Urinary bladder (tissue), 4 donors: Measurements from ENCODE around the gene FAM163B. TPM values are rescaled to one million over a fixed set of nuclear protein-coding genes. Genes with fewer than 3 reads are reported as not detected.
"Not testable (repeated sequence)": the region's sequence is repeated elsewhere in the genome, so short reads cannot be mapped to it uniquely, and the experiment has no call there.

ENCODE experiments used
- DNase-seq: peaks from one replicate; pipeline ENCODE4 v3.0.0-alpha.2; 2015; ENCODE audit errors: extremely low spot score
- H3K27ac ChIP-seq: one replicate; pipeline ENCODE4 v1.5.1; 2013; ENCODE audit warnings: low read depth, mild to moderate bottlenecking, moderate library complexity
- H3K36me3 ChIP-seq: one replicate; pipeline ENCODE4 v1.6.1; 2013; ENCODE audit warnings: mild to moderate bottlenecking, moderate library complexity; ENCODE audit not compliant: insufficient read depth
- H3K4me1 ChIP-seq: one replicate; pipeline ENCODE4 v1.6.1; 2013; ENCODE audit warnings: mild to moderate bottlenecking, moderate library complexity; ENCODE audit not compliant: insufficient read depth
- H3K4me3 ChIP-seq: one replicate; pipeline ENCODE4 v1.5.1; 2013; ENCODE audit warnings: low read depth, low read length
- WGBS: extraction: QIAGEN DNeasy Blood & Tissue Kit; methylation state at CpG from one replicate; pipeline ENCODE4 v1.1.7; 2013; 5-methylcytosine and 5-hydroxymethylcytosine counted together
- polyA plus RNA-seq: library from polyadenylated mRNA; stranded (reverse); fragments of 200-250 nt; gene quantifications from one replicate; pipeline ENCODE4 v1.2.3, GENCODE V29; 2013
- total RNA-seq: library from RNA; depleted of rRNA; stranded (reverse); fragments of >200 nt; gene quantifications from one replicate; pipeline ENCODE4 v1.2.3, GENCODE V29; 2014
- donor health status: healthy with polysubstance abuse.
- donor health status: healthy.

Gene FAM163B
- total and polyA plus RNA-seq, 2 donors: 0.26 to 0.86 TPM

DNA sequence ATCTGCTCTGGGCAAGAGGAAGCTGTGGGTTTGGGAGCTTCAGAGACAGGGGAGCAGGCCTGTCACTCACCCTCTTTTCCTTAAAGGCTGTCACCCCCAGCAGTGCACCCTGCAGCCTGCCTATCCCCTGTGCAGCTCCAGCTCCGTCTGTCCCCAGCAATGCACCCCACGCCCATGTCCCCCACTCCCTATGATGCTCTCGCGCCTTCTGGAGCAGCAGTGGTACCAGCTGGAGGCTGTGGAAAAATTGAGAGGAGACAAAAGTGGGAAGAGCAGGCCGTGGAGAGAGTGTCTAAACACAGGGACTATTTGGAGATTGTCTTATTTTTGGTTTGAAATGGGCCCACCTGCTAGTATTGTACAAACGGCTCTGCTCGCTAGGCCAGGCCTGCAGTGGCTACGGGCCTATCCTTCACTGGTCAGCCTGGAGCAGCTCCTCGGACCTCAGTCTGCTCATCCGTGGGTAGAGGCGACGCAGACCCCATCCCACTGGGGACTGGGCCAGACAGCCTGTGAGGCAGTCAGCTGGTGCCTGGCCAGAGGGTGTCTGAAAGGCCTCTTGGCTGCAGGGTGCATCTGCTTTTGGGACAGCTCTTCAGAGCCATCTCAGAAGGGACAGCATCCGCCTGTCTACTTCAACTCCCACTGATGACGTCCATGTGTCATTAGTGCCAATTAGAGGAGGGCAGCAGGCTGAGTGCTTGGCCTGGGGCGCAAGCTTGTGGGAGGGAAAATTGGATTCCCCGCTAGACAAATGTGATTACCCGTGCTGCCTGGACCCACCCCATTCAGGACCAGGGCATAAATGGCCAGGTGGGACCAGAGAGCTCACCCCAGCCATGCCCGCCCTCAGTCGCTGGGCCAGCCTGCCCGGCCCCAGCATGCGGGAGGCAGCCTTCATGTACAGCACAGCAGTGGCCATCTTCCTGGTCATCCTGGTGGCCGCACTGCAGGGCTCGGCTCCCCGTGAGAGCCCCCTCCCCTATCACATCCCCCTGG lies 26.6 kb upstream of the FAM163B start, which contains the start of gene DBH:
TSS of gene DBH (plus strand) at position 831 of the 999 bp plus-strand sequence. CDS start at position 840, 9 bp downstream.
- no peaks in the 10 kb centered on the region for H3K36me3 ChIP-seq
- DNase-seq: peak; percentile 17
- H3K27ac ChIP-seq: no peak within 1 kb of the TSS
- no peak within 1 kb of the TSS for H3K4me3 ChIP-seq
- no peaks in the 10 kb centered on the region for H3K4me1 ChIP-seq
- WGBS: 86% methylated on average over 24 of the region's 24 CpGs

- Histone ChIP-seq H3K27ac (no peak overlapping the region), H3K4me1 (no peaks in the 10 kb centered on the region), H3K36me3 (no peaks in the 10 kb centered on the region), H3K4me3 (no peak overlapping the region)
- DNase-seq: no peak
- WGBS: 52% methylated on average over 6 of the region's 6 CpGs
Measured at GRCh38 chr9:133635098-133635497, 25.9 kb upstream of the FAM163B start.

DNA sequence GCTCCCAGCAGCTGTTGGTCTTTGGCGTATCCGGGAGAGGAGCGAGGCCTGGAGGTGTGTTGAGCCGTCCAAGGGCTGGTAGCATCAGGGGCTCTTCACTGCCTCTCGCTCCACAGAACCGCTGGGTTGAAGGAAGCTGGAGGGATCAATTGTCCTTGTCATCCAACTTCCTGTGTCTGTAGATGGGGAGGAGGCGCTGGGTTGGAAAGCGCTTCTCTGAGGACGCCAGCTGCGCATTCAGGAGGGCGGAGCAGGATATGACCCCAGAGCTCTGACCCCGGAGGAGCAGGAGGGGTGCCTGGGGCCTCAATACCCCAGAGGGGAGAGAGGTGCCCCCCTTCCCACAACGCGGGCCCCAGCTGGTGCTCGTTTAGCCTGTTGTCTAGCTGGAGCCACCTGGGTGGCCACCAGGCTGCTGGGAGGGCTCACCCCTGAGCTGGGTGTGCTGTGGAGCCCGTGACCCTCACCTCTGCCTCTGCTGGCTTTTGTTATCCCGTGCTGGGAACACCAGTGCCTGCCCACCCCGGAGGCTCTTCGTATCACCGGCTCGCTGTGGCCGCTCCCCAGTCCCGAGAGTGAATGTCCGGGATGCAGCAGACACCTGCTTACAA lies 25.0 kb upstream of the FAM163B start:
- WGBS: 25% methylated on average over 24 of the region's 24 CpGs
- Histone ChIP-seq H3K36me3 (no peaks in the 10 kb centered on the region), H3K4me1 (no peaks in the 10 kb centered on the region), H3K4me3 (no peak overlapping the region), H3K27ac (no peak overlapping the region)
- no peak for DNase-seq

DNA sequence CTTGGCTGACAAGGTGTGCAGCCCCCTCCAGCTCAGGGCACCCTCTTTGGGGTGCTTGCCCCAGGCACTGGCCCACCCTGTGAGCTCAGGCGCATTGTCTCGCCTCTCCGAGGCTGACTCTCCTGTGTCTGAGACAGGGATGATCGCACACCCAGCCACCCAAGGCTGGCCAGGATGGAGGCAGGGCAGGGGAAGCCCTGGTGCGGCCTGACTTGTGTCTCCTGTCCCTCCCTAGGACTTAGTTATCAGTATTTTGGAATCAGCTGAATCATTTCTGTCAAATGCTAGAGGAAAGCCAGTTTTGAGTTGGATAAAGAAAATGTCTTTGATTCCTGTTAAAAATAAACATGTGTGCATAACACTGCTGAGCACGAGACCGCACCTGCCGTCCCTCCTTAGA lies 24.5 kb upstream of the FAM163B start:
- WGBS: 20% methylated on average over 8 of the region's 8 CpGs
- no peak for DNase-seq
- Histone ChIP-seq H3K36me3 (no peaks in the 10 kb centered on the region), H3K4me1 (no peaks in the 10 kb centered on the region), H3K27ac (no peak overlapping the region), H3K4me3 (no peak overlapping the region)

DNA sequence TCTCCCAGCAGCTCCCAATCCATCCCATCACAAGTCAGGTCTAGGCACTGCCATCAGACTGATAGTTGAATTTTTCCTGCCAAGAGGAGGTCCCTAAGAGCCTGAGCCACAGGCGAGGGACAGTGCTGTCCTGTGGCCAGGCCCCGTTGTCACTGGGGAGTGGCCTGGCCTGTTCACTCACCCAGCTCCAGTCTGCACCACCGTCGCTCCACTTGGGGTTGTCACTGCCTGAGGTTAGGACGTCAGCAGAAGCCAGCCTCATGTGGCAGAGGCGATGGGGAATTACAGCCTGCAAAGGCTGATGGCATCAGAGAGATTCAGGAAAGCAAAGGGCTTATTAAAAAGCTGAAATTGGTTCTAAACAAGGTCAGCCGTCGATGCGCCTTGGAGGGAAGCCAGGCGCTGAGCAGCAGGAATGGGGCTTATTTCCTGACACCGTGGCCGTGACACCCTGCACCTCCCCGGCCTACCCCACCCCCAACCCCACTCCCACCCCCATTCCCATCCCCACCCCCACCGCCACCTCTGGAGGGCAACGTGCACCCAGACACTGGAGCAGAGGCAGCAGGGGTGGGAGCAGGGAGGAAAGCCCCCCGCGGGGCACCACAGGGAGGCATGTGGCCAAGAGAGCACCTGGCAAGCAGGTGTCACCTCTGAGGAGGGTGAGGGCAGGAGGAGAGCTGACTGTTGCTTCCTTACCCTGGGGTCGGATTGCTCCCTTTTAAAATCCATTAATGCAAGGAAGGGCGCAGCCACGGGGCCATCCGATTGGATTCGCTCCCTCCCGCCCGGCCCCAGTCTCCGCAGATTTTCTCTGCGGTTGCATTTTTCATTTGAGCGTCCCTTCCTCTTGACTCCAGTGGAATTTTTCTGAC lies 23.9 kb upstream of the FAM163B start:
- H3K27ac ChIP-seq: no peak overlapping the region
- WGBS: 55% methylated on average over 27 of the region's 27 CpGs
- H3K4me1 ChIP-seq: no peaks in the 10 kb centered on the region
- no peak for DNase-seq
- H3K4me3 ChIP-seq: no peak overlapping the region
- H3K36me3 ChIP-seq: no peaks in the 10 kb centered on the region

GRCh38 chr9:133631111-133631510 lies 21.9 kb upstream of the FAM163B start:
- H3K27ac ChIP-seq: no peak overlapping the region
- no peaks in the 10 kb centered on the region for H3K4me1 ChIP-seq
- DNase-seq: no peak
- WGBS: 95% methylated on average over 12 of the region's 12 CpGs
- H3K36me3 ChIP-seq: no peaks in the 10 kb centered on the region
- H3K4me3 ChIP-seq: no peak overlapping the region

- 91% methylated on average over 23 of the region's 23 CpGs for WGBS
- H3K36me3 ChIP-seq: no peaks in the 10 kb centered on the region
- H3K4me1 ChIP-seq: no peaks in the 10 kb centered on the region
- DNase-seq: no peak
- H3K27ac ChIP-seq: no peak overlapping the region
- no peak overlapping the region for H3K4me3 ChIP-seq
Measured at GRCh38 chr9:133629221-133630110, 20.3 kb upstream of the FAM163B start.

GRCh38 chr9:133628766-133629165 lies 19.6 kb upstream of the FAM163B start:
- no peaks in the 10 kb centered on the region for H3K4me1 ChIP-seq
- no peak overlapping the region for H3K27ac ChIP-seq
- H3K4me3 ChIP-seq: no peak overlapping the region
- WGBS: 67% methylated on average over 8 of the region's 8 CpGs
- DNase-seq: no peak
- H3K36me3 ChIP-seq: no peaks in the 10 kb centered on the region

DNA sequence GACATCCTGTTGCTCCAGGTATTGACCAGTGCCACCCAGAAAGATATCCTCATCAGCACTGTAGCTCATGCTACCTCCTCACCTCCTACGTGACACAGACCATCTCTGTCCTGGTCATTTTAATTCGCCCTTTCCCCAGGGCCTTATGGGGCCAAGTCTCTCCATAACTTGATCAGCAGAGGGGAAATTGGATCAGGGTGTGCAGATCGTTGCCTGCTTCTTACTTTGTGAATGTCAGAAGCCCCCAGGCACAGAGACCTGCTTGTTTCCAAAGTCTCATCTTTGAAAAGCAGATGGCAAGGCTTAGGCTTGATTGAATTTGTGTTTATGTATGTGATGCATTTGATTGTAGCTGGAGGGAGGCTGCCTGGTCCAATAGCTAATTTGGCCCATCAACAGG lies 18.2 kb upstream of the FAM163B start:
- WGBS: 75% methylated on average over 3 of the region's 3 CpGs
- no peak for DNase-seq
- Histone ChIP-seq H3K36me3 (no peaks in the 10 kb centered on the region), H3K4me3 (no peak overlapping the region), H3K4me1 (no peaks in the 10 kb centered on the region), H3K27ac (no peak overlapping the region)

- not testable (repeated sequence) for H3K4me1 ChIP-seq, H3K4me3 ChIP-seq, H3K27ac ChIP-seq, DNase-seq, H3K36me3 ChIP-seq
Measured at GRCh38 chr9:133626008-133626407, 16.8 kb upstream of the FAM163B start.

DNA sequence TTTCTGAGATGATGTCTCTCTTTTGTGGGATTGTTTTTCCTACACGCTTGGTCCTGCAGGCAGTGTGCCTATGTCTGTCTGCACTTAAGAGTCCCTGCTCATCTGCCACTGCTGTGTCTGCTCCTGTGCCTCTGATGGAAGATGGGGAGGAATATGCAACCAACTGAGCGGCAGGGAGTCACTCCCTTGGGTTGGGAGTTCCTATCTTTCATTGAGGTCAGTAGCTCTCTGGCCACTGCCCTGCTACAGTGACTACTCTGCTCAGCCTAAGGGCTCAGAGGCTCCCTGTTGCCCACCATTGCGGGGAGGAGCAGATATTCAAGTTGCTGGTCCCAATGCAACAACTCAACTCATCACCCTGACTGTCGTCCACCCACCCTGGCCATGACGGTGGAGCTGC lies 13.4 kb upstream of the FAM163B start:
- WGBS: 68% methylated on average over 5 of the region's 5 CpGs
- Histone ChIP-seq H3K36me3 (no peaks in the 10 kb centered on the region), H3K27ac (no peak overlapping the region), H3K4me1 (no peaks in the 10 kb centered on the region), H3K4me3 (no peak overlapping the region)
- no peak for DNase-seq

- DNase-seq: no peak
- H3K4me3 ChIP-seq: no peak overlapping the region
- 67% methylated on average over 11 of the region's 11 CpGs for WGBS
- no peaks in the 10 kb centered on the region for H3K36me3 ChIP-seq
- H3K27ac ChIP-seq: no peak overlapping the region
- H3K4me1 ChIP-seq: no peaks in the 10 kb centered on the region
Measured at GRCh38 chr9:133621725-133622267, 12.6 kb upstream of the FAM163B start.
